AG04450 (cell line): Measurements from ENCODE around the gene CRYL1. TPM values are rescaled to one million over a fixed set of nuclear protein-coding genes. Genes with fewer than 3 reads are reported as not detected.
"Not testable (repeated sequence)": the region's sequence is repeated elsewhere in the genome, so short reads cannot be mapped to it uniquely, and the experiment has no call there.

ENCODE experiments used
- CTCF ChIA-PET: fragments of 300-600, 350-600 bp; formaldehyde crosslinking; extraction: SDS; loops from one replicate; lab custom pipeline; 2022; ENCODE audit warnings: antibody characterized with exemption, inconsistent platforms; lab: Charles Lee
- POLR2A ChIA-PET: fragments of 350-600 bp; formaldehyde crosslinking; extraction: SDS; loops from one replicate; lab custom pipeline; 2021; ENCODE audit warnings: antibody characterized with exemption, inconsistent platforms; lab: Yijun Ruan, JAX
- DNase-seq: peaks from one replicate; pipeline ENCODE4 v3.0.0-alpha.2; 2011; ENCODE audit warnings: low read depth, low spot score
- H3K27ac ChIP-seq: one replicate; pipeline ENCODE4 v1.5.1; 2012; ENCODE audit warnings: low read depth, low read length, control low read depth
- H3K27me3 ChIP-seq: one replicate; pipeline ENCODE4 v1.6.0; 2012; ENCODE audit warnings: low read length; ENCODE audit not compliant: control insufficient read depth, insufficient read depth
- H3K4me3 ChIP-seq: 2 replicates; pipeline ENCODE4 v1.5.1; 2011; ENCODE audit warnings: mild to moderate bottlenecking, low read depth, low read length, control low read depth
- H3K9me3 ChIP-seq: 2 replicates; pipeline ENCODE4 v1.5.1; 2012; ENCODE audit warnings: low read length; ENCODE audit not compliant: control insufficient read depth, insufficient read depth
- CTCF ChIP-seq: IDR thresholded peaks from 2 replicates; pipeline ENCODE4 v1.5.1; 2011; ENCODE audit warnings: low read depth, low read length, control low read depth, inconsistent platforms
- polyA plus RNA-seq: library from polyadenylated mRNA; depleted of rRNA; stranded (reverse); fragments of >200 nt; gene quantifications from 2 replicates; pipeline ENCODE4 v1.2.3, GENCODE V29; 2011

The CRYL1 gene
- polyA plus RNA-seq, 1 experiment = 21.6 TPM

GRCh38 chr13:20436505-20436904 is 89.2 kb downstream of the CRYL1 start:
- no peak for TF ChIP-seq CTCF
- ChIA-PET POLR2A (no interaction called here), CTCF (interaction anchor here (0.7 kb wide), 1 partner anchor 32 kb away, joined by 4 read pairs; no protein-coding TSS in a partner anchor)
- no peak overlapping the region for H3K4me3 ChIP-seq
- no peak for DNase-seq
- H3K27ac ChIP-seq = no peak overlapping the region
- H3K9me3 ChIP-seq = peaks cover 5% of the 10 kb centered on the region; the same call in 1 of the 2 replicates
- peaks cover 19% of the 10 kb centered on the region for H3K27me3 ChIP-seq

GRCh38 chr13:20435616-20436368 is 89.9 kb downstream of the CRYL1 start:
- DNase-seq = no peak
- peaks cover 5% of the 10 kb centered on the region; the same call in 1 of the 2 replicates for H3K9me3 ChIP-seq
- ChIA-PET CTCF (interaction anchor here (0.7 kb wide), 1 partner anchor 31 kb away, joined by 4 read pairs; no protein-coding TSS in a partner anchor), POLR2A (no interaction called here)
- no peak overlapping the region for H3K4me3 ChIP-seq
- H3K27me3 ChIP-seq = peaks cover 19% of the 10 kb centered on the region
- TF ChIP-seq CTCF = no peak
- H3K27ac ChIP-seq = no peak overlapping the region

GRCh38 chr13:20434210-20434609 is 91.4 kb downstream of the CRYL1 start:
- H3K9me3 ChIP-seq, CTCF ChIA-PET, H3K4me3 ChIP-seq, POLR2A ChIA-PET, DNase-seq, H3K27ac ChIP-seq: not testable (repeated sequence)
- peaks cover 17% of the 10 kb centered on the region for H3K27me3 ChIP-seq

- Histone ChIP-seq H3K27me3 (peaks cover 20% of the 10 kb centered on the region), H3K4me3 (no peak overlapping the region), H3K9me3 (peaks cover 5% of the 10 kb centered on the region; the same call in 1 of the 2 replicates), H3K27ac (no peak overlapping the region)
- CTCF ChIA-PET = interaction anchor here (1.4 kb wide), 1 partner anchor 234 kb away, joined by 4 read pairs; no protein-coding TSS in a partner anchor
- no peak for TF ChIP-seq CTCF
- no peak for DNase-seq
- POLR2A ChIA-PET = no interaction called here
These were observed 93.8 kb downstream of the CRYL1 start for GRCh38 chr13:20431687-20432384.

GRCh38 chr13:20431080-20431479 is 94.6 kb downstream of the CRYL1 start:
- TF ChIP-seq CTCF = no peak
- ChIA-PET POLR2A (no interaction called here), CTCF (interaction anchor here (1.4 kb wide), 1 partner anchor 234 kb away, joined by 4 read pairs; no protein-coding TSS in a partner anchor)
- Histone ChIP-seq H3K4me3 (no peak overlapping the region), H3K27ac (no peak overlapping the region), H3K27me3 (peaks cover 20% of the 10 kb centered on the region), H3K9me3 (peaks cover 5% of the 10 kb centered on the region; the same call in 1 of the 2 replicates)
- DNase-seq = no peak
